ENCODE data around the gene MPI. TPM values are rescaled to one million over a fixed set of nuclear protein-coding genes. Genes with fewer than 3 reads are reported as not detected.
"Not testable (repeated sequence)": the region's sequence is repeated elsewhere in the genome, so short reads cannot be mapped to it uniquely, and the experiment has no call there.

The MPI gene
- total RNA-seq, 1 experiment from 2014 or later: 30.8 TPM

DNA sequence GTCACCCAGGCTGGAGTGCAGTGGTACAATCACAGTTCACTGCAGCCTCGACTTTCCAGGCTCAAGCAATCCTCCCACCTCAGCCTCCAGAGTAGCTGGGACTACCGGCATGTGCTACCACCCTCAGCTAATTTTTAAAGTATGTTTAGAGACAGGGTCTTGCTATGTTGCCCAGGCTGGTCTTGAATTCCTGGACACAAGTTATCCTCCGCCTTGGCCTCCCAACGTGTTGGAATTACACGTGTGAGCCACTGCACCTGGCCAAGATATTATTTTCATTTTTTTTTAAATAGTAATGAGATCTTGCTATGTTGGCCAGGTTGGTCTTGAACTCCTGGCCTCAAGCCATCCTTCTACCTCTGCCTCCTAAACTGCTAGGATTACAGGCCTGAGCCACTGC lies 4.4 kb upstream of the MPI start:
- Mint-ChIP-seq H3K4me3 (ENCODE audit: unreplicated experiment) (no peak overlapping the region), H3K36me3 (ENCODE audit: insufficient read depth, unreplicated experiment) (peaks cover 7% of the 10 kb centered on the region), H3K27ac (ENCODE audit: low read depth, unreplicated experiment) (no peak overlapping the region), H3K4me1 (ENCODE audit: insufficient read depth, unreplicated experiment) (peaks cover 17% of the 10 kb centered on the region), H3K9me3 (ENCODE audit: unreplicated experiment) (no peaks in the 10 kb centered on the region), H3K27me3 (ENCODE audit: insufficient read depth, unreplicated experiment) (no peaks in the 10 kb centered on the region)
- TF ChIP-seq, protein P1, sequence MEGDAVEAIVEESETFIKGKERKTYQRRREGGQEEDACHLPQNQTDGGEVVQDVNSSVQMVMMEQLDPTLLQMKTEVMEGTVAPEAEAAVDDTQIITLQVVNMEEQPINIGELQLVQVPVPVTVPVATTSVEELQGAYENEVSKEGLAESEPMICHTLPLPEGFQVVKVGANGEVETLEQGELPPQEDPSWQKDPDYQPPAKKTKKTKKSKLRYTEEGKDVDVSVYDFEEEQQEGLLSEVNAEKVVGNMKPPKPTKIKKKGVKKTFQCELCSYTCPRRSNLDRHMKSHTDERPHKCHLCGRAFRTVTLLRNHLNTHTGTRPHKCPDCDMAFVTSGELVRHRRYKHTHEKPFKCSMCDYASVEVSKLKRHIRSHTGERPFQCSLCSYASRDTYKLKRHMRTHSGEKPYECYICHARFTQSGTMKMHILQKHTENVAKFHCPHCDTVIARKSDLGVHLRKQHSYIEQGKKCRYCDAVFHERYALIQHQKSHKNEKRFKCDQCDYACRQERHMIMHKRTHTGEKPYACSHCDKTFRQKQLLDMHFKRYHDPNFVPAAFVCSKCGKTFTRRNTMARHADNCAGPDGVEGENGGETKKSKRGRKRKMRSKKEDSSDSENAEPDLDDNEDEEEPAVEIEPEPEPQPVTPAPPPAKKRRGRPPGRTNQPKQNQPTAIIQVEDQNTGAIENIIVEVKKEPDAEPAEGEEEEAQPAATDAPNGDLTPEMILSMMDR (IDR thresholded peaks at IDR 0.05; ENCODE audit: unreplicated experiment): no peak
- BruUV-seq (replicated peaks): no TSS peak
- intact Hi-C loops (cut with micrococcal nuclease): no loop called here
- ChIA-PET POLR2A (interaction anchor here (1.3 kb wide), 1 partner anchor 29 kb away, joined by 5 read pairs; no protein-coding TSS in a partner anchor), CTCF (interaction anchor here (3.0 to 3.1 kb wide), 2 partner anchors 16 to 113 kb away, joined by 8 to 13 read pairs; no protein-coding TSS in a partner anchor)
- no peak for DNase-seq (ENCODE audit: unreplicated experiment)

DNA sequence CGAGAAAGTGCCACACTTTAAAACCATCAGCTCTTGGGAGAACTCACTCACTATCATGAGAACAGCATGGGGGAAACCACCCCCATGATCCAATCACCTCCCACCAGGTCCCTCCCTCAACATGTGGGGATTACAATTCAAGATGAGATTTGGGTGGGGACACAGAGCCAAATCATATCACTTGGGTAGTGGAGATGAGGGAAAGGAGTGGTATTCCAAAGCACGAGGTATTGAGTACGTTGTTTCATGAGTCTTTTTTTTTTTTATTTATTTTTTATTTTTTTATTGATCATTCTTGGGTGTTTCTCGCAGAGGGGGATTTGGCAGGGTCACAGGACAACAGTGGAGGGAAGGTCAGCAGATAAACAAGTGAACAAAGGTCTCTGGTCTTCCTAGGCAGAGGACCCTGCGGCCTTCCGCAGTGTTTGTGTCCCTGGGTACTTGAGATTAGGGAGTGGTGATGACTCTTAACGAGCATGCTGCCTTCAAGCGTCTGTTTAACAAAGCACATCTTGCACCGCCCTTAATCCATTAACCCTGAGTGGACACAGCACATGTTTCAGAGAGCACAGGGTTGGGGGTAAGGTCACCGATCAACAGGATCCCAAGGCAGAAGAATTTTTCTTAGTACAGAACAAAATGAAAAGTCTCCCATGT lies 2.2 kb upstream of the MPI start:
- ChIA-PET CTCF (interaction anchor here (0.6 to 5.0 kb wide), 5 partner anchors 9 to 508 kb away, joined by 3 to 38 read pairs (median 4); no protein-coding TSS in a partner anchor), POLR2A (interaction anchor here (0.6 kb wide), 1 partner anchor 20 kb away, joined by 3 read pairs; no protein-coding TSS in a partner anchor)
- H3K9me3 Mint-ChIP-seq (ENCODE audit: unreplicated experiment); H3K27ac Mint-ChIP-seq (ENCODE audit: low read depth, unreplicated experiment); DNase-seq (ENCODE audit: unreplicated experiment); BruUV-seq (replicated peaks); H3K4me3 Mint-ChIP-seq (ENCODE audit: unreplicated experiment); H3K27me3 Mint-ChIP-seq (ENCODE audit: insufficient read depth, unreplicated experiment); intact Hi-C loops (cut with micrococcal nuclease): not testable (repeated sequence)
- Mint-ChIP-seq H3K4me1 (ENCODE audit: insufficient read depth, unreplicated experiment) (peaks cover 21% of the 10 kb centered on the region), H3K36me3 (ENCODE audit: insufficient read depth, unreplicated experiment) (peaks cover 10% of the 10 kb centered on the region)

GRCh38 chr15:74888716-74889115 lies 1.1 kb upstream of the MPI start:
- CTCF ChIA-PET: interaction anchor here (0.6 to 5.0 kb wide), 3 partner anchors 12 to 88 kb away, joined by 3 to 38 read pairs (median 4); no protein-coding TSS in a partner anchor
- BruUV-seq (replicated peaks): no TSS peak
- Mint-ChIP-seq H3K4me1 (ENCODE audit: insufficient read depth, unreplicated experiment) (peaks cover 30% of the 10 kb centered on the region), H3K27ac (ENCODE audit: low read depth, unreplicated experiment) (no peak overlapping the region), H3K4me3 (ENCODE audit: unreplicated experiment) (no peak overlapping the region), H3K27me3 (ENCODE audit: insufficient read depth, unreplicated experiment) (no peaks in the 10 kb centered on the region), H3K36me3 (ENCODE audit: insufficient read depth, unreplicated experiment) (peaks cover 20% of the 10 kb centered on the region), H3K9me3 (ENCODE audit: unreplicated experiment) (no peaks in the 10 kb centered on the region)
- intact Hi-C loops (cut with micrococcal nuclease): no loop called here
- POLR2A ChIA-PET: interaction anchor here (2.6 to 3.3 kb wide), 2 partner anchors 18 kb away, joined by 16 read pairs; partner anchors contain the start of gene FAM219B
- TF ChIP-seq, protein P1 (IDR thresholded peaks at IDR 0.05; ENCODE audit: unreplicated experiment): no peak
- DNase-seq (ENCODE audit: unreplicated experiment): no peak

GRCh38 chr15:74889390-74889882 lies 406 bp upstream of the MPI start:
- peaks cover 24% of the 10 kb centered on the region for H3K36me3 Mint-ChIP-seq (ENCODE audit: insufficient read depth, unreplicated experiment)
- TF ChIP-seq, protein P1 (IDR thresholded peaks at IDR 0.05; ENCODE audit: unreplicated experiment): no peak
- peak overlapping the region; percentile 79 for H3K4me3 Mint-ChIP-seq (ENCODE audit: unreplicated experiment)
- H3K4me1 Mint-ChIP-seq (ENCODE audit: insufficient read depth, unreplicated experiment): peaks cover 30% of the 10 kb centered on the region
- BruUV-seq (replicated peaks): no TSS peak
- DNase-seq (ENCODE audit: unreplicated experiment): no peak
- POLR2A ChIA-PET: interaction anchor here (0.7 to 3.3 kb wide), 7 partner anchors 9 to 566 kb away, joined by 3 to 16 read pairs (median 4); partner anchors contain the start of gene FAM219B
- intact Hi-C loops (cut with micrococcal nuclease): no loop called here
- H3K27me3 Mint-ChIP-seq (ENCODE audit: insufficient read depth, unreplicated experiment): no peaks in the 10 kb centered on the region
- H3K27ac Mint-ChIP-seq (ENCODE audit: low read depth, unreplicated experiment): peak overlapping the region; percentile 11
- H3K9me3 Mint-ChIP-seq (ENCODE audit: unreplicated experiment): no peaks in the 10 kb centered on the region
- CTCF ChIA-PET: interaction anchor here (0.8 to 5.0 kb wide), 2 partner anchors 12 to 28 kb away, joined by 4 to 38 read pairs; no protein-coding TSS in a partner anchor
